ENCODE measurements around the gene HOXA3. TPM values are rescaled to one million over a fixed set of nuclear protein-coding genes. Genes with fewer than 3 reads are reported as not detected.

The HOXA3 gene
- total RNA-seq, 4 donors from 2014 or later = 1.8 to 11.0 (median 4.3) TPM

- TF ChIP-seq CTCF (IDR thresholded peaks at IDR 0.05) = no peak
- DNase-seq (ENCODE audit: low spot score) (no peak), ATAC-seq (ENCODE audit: low FRiP score) (no peak)
Observed at GRCh38 chr7:27114881-27115220, 37.5 kb downstream of the HOXA3 start.

- TF ChIP-seq CTCF (IDR thresholded peaks at IDR 0.05) = no peak
- DNase-seq (ENCODE audit: low spot score) (no peak), ATAC-seq (ENCODE audit: low FRiP score) (peak; percentile 34)
Observed at GRCh38 chr7:27113991-27114769, 38.2 kb downstream of the HOXA3 start.

- peak; percentile 43 for ATAC-seq (ENCODE audit: low FRiP score)
- no peak for TF ChIP-seq CTCF (IDR thresholded peaks at IDR 0.05)
- no peak for DNase-seq (ENCODE audit: low spot score)
Observed at GRCh38 chr7:27112955-27113949, 39.1 kb downstream of the HOXA3 start.

GRCh38 chr7:27112361-27112760 is 40.0 kb downstream of the HOXA3 start:
- no peak for ATAC-seq (ENCODE audit: low FRiP score)
- DNase-seq (ENCODE audit: low spot score) = no peak
- TF ChIP-seq CTCF (IDR thresholded peaks at IDR 0.05) = no peak

- no peak for DNase-seq (ENCODE audit: low spot score)
- no peak for ATAC-seq (ENCODE audit: low FRiP score)
- TF ChIP-seq CTCF (IDR thresholded peaks at IDR 0.05) = no peak
Observed at GRCh38 chr7:27111751-27112277, 40.6 kb downstream of the HOXA3 start.

GRCh38 chr7:27111042-27111750 is 41.2 kb downstream of the HOXA3 start:
- DNase-seq (ENCODE audit: low spot score) (no peak), ATAC-seq (ENCODE audit: low FRiP score) (peak; percentile 41)
- TF ChIP-seq CTCF (IDR thresholded peaks at IDR 0.05) = no peak

Data from omental fat pad (tissue), 4 donors.